IMR-90 (cell line): ENCODE results near the gene GTPBP6.

Experiments used
- CEBPB ChIP-seq: IDR thresholded peaks from 2 replicates; pipeline ENCODE4 v1.6.1; 2012; ENCODE audit warnings: low read depth, low read length, improper control_type of control experiment
- FOS ChIP-seq: fragments of 150-350 bp; IDR thresholded peaks from 2 replicates; pipeline ENCODE4 v1.6.1; 2016; ENCODE audit warnings: low read depth, low read length
- MXI1 ChIP-seq: IDR thresholded peaks from 2 replicates; pipeline ENCODE4 v1.6.1; 2012; ENCODE audit warnings: low read depth, mild to moderate bottlenecking, low read length, moderate library complexity, borderline replicate concordance
- POLR2A ChIP-seq: IDR thresholded peaks from 2 replicates; pipeline ENCODE4 v1.6.1; 2012; ENCODE audit warnings: mild to moderate bottlenecking, low read depth, low read length
- RAD21 ChIP-seq: IDR thresholded peaks from 2 replicates; pipeline ENCODE4 v1.6.1; 2012; ENCODE audit warnings: low read length, improper control_type of control experiment
- RFX5 ChIP-seq: IDR thresholded peaks from 2 replicates; pipeline ENCODE4 v1.8.0; 2012; ENCODE audit warnings: low read depth, mild to moderate bottlenecking, low read length, moderate library complexity
- USF2 ChIP-seq: fragments of 150-350 bp; IDR thresholded peaks from 2 replicates; pipeline ENCODE4 v1.6.1; 2017; ENCODE audit warnings: mild to moderate bottlenecking, antibody characterized with exemption, low read length, low read depth
- TF ChIP-seq, protein P1 (sequence below): conservative IDR thresholded peaks from 2 replicates; pipeline ENCODE4 v1.5.1; 2012; ENCODE audit warnings: mild to moderate bottlenecking, low read depth, low read length, improper control_type of control experiment

DNA sequence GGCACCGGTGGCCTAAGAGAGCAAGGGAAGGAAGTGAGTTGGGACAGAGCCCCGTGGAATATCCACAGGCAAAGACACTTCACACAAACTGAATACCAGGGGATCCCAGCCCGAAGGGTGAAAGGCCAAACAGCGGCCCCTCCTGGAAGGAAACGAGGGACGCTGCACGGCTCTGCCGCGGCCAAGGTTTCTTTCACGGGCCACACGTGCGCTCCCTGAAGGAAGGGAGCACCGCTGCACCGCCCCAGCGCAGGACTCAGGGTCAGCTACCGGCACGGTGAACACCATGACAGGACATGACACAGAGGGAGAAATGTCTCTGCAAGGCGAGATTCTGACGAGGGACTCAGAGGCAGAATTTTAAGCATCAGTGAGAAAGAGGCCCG is 31.5 kb upstream of the GTPBP6 start:
- TF ChIP-seq, protein P1, sequence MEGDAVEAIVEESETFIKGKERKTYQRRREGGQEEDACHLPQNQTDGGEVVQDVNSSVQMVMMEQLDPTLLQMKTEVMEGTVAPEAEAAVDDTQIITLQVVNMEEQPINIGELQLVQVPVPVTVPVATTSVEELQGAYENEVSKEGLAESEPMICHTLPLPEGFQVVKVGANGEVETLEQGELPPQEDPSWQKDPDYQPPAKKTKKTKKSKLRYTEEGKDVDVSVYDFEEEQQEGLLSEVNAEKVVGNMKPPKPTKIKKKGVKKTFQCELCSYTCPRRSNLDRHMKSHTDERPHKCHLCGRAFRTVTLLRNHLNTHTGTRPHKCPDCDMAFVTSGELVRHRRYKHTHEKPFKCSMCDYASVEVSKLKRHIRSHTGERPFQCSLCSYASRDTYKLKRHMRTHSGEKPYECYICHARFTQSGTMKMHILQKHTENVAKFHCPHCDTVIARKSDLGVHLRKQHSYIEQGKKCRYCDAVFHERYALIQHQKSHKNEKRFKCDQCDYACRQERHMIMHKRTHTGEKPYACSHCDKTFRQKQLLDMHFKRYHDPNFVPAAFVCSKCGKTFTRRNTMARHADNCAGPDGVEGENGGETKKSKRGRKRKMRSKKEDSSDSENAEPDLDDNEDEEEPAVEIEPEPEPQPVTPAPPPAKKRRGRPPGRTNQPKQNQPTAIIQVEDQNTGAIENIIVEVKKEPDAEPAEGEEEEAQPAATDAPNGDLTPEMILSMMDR: no peak
- TF ChIP-seq MXI1 (no peak), POLR2A (no peak), CEBPB (no peak), RFX5 (no peak), RAD21 (no peak), FOS (no peak), USF2 (no peak)
